ENCODE data around the gene SLC39A7.
"Not testable (repeated sequence)": the region's sequence is repeated elsewhere in the genome, so short reads cannot be mapped to it uniquely, and the experiment has no call there.

The SLC39A7 gene

DNA sequence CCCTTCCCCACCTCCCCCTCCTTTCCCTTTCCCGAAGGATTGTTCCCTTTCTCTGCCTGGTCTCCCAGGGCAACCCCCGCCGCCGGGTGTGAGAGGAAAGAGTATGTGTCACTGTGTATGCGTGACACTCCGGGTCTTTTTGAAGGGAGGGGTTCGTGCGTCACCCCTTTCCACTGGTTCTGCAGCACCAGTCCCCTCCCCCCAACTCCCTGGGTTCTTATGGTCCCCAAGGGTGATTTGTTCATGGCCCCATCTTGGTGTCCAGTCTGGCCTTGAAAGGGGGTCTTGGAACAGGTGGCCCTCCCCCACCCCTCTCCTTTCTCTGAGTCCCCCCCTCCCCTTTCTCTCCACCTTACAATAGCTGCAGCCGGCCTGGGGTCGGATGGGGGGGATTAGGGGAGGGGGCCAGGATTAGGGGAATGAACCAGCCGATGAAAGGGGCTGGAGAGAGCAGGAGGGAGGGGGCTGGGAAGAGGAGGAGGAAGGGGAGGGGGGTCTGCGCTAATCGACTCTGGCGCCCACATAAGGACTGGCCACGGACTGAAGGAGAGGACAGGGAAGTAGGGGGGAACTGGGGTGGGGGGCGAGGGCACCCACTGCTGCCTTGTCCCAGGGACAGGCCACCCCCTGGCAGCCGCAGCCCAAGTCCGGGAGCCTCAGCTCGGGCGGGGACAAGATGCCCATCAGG, 6.3 kb downstream of the SLC39A7 start:
- no peak for DNase-seq

- DNase-seq, result no peak
Observed at GRCh38 chr6:33207552-33208090, 7.0 kb downstream of the SLC39A7 start.

- DNase-seq, result peak; percentile 81
Observed at GRCh38 chr6:33208091-33208967, 7.7 kb downstream of the SLC39A7 start, which contains the start of gene RING1. TSS of gene RING1 (plus strand) at chr6:33208500. CDS start at chr6:33208823, 323 bp downstream.

GRCh38 chr6:33209856-33210255, 9.2 kb downstream of the SLC39A7 start:
- no peak for DNase-seq

DNA sequence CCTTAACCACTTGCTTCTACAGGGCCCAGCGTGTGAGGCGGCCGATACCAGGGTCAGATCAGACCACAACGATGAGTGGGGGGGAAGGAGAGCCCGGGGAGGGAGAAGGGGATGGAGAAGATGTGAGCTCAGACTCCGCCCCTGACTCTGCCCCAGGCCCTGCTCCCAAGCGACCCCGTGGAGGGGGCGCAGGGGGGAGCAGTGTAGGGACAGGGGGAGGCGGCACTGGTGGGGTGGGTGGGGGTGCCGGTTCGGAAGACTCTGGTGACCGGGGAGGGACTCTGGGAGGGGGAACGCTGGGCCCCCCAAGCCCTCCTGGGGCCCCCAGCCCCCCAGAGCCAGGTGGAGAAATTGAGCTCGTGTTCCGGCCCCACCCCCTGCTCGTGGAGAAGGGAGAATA, 10.5 kb downstream of the SLC39A7 start:
- no peak for DNase-seq

DNA sequence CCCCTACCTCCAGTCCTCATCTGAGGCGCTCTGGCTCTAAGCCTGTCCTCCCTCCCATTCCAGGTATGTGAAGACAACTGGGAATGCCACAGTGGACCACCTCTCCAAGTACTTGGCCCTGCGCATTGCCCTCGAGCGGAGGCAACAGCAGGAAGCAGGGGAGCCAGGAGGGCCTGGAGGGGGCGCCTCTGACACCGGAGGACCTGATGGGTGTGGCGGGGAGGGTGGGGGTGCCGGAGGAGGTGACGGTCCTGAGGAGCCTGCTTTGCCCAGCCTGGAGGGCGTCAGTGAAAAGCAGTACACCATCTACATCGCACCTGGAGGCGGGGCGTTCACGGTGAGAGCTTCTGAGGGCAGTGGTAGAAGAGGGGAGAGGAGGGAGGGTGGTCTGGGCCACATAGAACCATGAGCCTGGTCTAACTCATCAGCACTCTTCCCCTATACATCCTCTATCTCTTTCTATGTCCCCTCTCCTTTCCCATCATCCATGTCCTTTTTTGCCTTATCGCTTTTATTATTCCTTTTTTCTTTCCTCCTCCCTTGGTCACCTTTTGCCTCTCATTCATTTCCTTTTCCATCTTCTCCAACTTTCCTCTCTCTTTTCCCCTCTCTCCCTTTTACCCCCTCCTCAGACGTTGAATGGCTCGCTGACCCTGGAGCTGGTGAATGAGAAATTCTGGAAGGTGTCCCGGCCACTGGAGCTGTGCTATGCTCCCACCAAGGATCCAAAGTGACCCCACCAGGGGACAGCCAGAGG, 11.2 kb downstream of the SLC39A7 start:
- no peak for DNase-seq

GRCh38 chr6:33212857-33213165, 12.1 kb downstream of the SLC39A7 start:
- peak; percentile 44 for DNase-seq

GRCh38 chr6:33213166-33213988, 12.7 kb downstream of the SLC39A7 start:
- peak; percentile 48 for DNase-seq

- DNase-seq, result no peak
Observed at GRCh38 chr6:33213989-33214335, 13.3 kb downstream of the SLC39A7 start.

GRCh38 chr6:33215271-33216116, 14.8 kb downstream of the SLC39A7 start:
- DNase-seq, result no peak

- DNase-seq, result no peak
Observed at GRCh38 chr6:33216117-33216649, 15.5 kb downstream of the SLC39A7 start.

DNA sequence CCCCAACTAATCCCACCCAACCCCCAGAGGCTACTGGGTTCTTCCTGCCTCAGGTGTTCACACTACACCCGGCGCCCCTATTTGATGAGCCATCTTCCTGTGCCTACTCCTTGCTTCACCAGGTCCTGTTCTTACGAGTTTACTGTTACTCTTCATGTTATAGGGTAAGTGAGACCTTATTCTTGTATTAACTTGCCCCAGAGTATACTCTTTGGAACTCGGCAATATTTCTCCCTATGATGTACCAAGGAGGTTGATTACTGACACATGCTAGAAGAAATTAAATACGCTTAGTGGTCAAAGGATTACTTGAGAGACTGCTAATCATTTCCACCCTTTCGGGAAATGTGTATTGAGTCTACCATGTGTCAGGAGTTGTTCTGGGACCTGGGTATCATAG, 16.6 kb downstream of the SLC39A7 start:
- DNase-seq, result no peak

DNA sequence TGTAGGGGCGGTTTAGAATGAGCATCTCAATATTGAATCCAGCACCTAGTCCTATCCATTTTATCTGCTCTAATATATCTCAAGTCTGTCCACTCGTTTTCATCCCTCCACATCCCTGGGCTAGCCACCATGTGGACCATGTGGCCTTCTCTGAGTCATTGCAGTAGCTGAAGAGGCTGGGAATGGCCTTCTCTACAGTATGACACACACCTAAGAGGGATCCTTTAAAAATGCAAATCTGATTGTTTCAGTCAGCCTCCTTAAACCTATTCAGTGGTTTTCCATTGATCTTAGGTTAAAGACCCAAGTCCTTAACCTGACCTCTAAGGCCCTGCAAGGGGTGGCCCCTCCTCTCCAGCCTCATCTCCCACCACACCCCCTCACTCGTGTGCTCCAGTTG, 17.0 kb downstream of the SLC39A7 start:
- no peak for DNase-seq

GRCh38 chr6:33226503-33227120, 25.9 kb downstream of the SLC39A7 start:
- DNase-seq, result not testable (repeated sequence)

- peak; percentile 95 for DNase-seq
Observed at GRCh38 chr6:33235221-33235634, 34.6 kb downstream of the SLC39A7 start.

GRCh38 chr6:33236328-33236727, 35.7 kb downstream of the SLC39A7 start:
- DNase-seq, result no peak

DNA sequence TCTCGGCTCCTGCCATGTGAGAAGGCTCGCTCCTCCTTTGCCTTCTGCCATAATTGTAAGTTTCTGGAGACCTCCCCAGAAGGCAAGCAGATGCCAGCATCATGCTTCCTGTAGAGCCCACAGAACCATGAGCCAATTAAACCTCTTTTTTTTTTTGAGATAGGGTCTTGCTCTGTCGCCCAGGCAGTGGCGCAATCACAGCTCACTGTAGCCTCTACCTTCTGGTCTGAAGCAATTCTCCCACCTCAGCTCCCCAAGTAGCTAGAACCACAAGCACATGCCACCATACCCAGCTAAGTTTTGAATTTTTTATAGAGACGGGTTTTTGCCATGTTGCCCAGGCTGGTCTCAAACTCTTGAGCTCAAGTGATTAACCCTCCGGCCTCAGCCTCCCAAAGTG, 36.2 kb downstream of the SLC39A7 start:
- DNase-seq, result no peak

DNA sequence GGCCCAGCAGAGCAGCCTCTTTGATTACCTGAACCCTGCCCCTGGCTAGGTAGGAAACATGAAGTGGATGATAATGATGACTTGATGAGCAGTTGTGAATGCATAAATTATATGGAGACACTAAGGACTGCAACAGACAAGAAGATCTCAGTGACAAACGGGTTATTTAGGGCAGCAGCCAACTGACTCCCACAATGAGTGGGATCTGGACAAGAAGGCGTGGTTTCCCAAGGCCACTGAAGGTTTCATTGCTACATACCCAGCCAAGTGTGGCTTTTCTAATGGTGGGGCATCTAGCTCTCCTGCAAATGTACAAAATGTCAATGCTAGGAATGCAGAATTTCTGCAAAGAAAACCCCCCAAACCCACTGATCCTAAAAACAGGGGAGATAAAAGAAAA, 37.1 kb downstream of the SLC39A7 start:
- DNase-seq, result no peak

GRCh38 chr6:33241968-33242367, 41.3 kb downstream of the SLC39A7 start:
- no peak for DNase-seq

DNA sequence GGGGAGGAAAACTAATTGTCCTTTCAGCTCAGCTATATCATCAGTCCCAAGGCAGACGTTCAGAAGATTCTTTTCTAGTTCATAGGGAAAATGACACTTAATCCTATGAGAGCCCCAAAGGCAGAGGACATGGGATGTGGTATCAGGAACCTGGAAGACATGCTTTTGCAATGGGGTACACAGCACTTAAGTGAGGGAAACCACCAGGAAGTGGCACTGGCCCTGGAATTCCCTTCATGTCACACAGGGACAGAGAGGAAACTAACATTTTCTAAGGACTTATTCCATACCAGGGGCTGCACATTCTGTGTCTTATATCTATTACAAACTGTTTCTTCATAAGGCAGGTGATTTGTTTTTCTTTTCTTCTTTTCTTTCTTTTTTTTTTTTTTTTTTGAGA, 42.8 kb downstream of the SLC39A7 start:
- no peak for DNase-seq
